A673 (cell line): ENCODE results near the gene DFFB. TPM values are rescaled to one million over a fixed set of nuclear protein-coding genes. Genes with fewer than 3 reads are reported as not detected.
A peak's percentile ranks its signal among the peaks of the same experiment; 100 is the strongest.

ENCODE experiments used
- BruUV-seq: library from RNA; stranded (reverse); fragments of 400-500 nt; replicated peaks from 2 replicates; lab custom pipeline; 2021; lab: Mats Ljungman, UMichigan
- CTCF ChIA-PET: fragments of 300-600 bp; sonication (Branson Sonifier 250); formaldehyde crosslinking; loops from one replicate; lab custom pipeline; 2022; ENCODE audit warnings: antibody characterized with exemption; lab: Charles Lee
- POLR2A ChIA-PET: fragments of 300-600 bp; sonication (Branson Sonifier 250); formaldehyde crosslinking; loops from one replicate; lab custom pipeline; 2022; ENCODE audit warnings: antibody characterized with exemption; ENCODE audit not compliant: low non-redundant PET; lab: Charles Lee
- DNase-seq: peaks from one replicate; pipeline ENCODE4 v3.0.0-alpha.2; 2015; ENCODE audit warnings: low spot score
- H3K27ac ChIP-seq: fragments of 200-600 bp; sonication (generic); 2 replicates; pipeline ENCODE4 v1.5.1; 2016; ENCODE audit warnings: mixed run types, low read depth, mild to moderate bottlenecking, mixed read lengths, antibody characterized with exemption, low read length; ENCODE audit not compliant: poor library complexity, severe bottlenecking
- H3K27me3 ChIP-seq: fragments of 200-600 bp; sonication (generic); replicated peaks from 2 replicates; pipeline ENCODE4 v1.6.1; 2017; ENCODE audit warnings: mixed run types, low read depth, mild to moderate bottlenecking, mixed read lengths, antibody characterized with exemption, low read length; ENCODE audit not compliant: insufficient read depth, poor library complexity
- H3K36me3 ChIP-seq: fragments of 200-600 bp; sonication (generic); 2 replicates; pipeline ENCODE4 v1.6.1; 2016; ENCODE audit warnings: mixed run types, mild to moderate bottlenecking, mixed read lengths, antibody characterized with exemption, low read length; ENCODE audit not compliant: insufficient read depth, poor library complexity, severe bottlenecking
- H3K4me1 ChIP-seq: fragments of 200-600 bp; sonication (generic); 2 replicates; pipeline ENCODE4 v1.6.1; 2017; ENCODE audit warnings: mixed run types, mild to moderate bottlenecking, mixed read lengths, antibody characterized with exemption, low read length; ENCODE audit not compliant: insufficient read depth, poor library complexity, severe bottlenecking
- H3K4me3 ChIP-seq: fragments of 200-600 bp; sonication (generic); 2 replicates; pipeline ENCODE4 v1.5.1; 2016; ENCODE audit warnings: low read depth, mixed run types, mild to moderate bottlenecking, mixed read lengths, low read length; ENCODE audit not compliant: poor library complexity, severe bottlenecking
- H3K9me3 ChIP-seq: fragments of 200-600 bp; sonication (generic); 2 replicates; pipeline ENCODE4 v1.6.1; 2016; ENCODE audit warnings: mixed run types, low read depth, mild to moderate bottlenecking, mixed read lengths, antibody characterized with exemption, low read length; ENCODE audit not compliant: poor library complexity, severe bottlenecking
- EZH2 ChIP-seq: fragments of 200-600 bp; sonication (generic); IDR thresholded peaks from 2 replicates; pipeline ENCODE4 v1.6.1; 2017; ENCODE audit warnings: borderline replicate concordance, low read depth, mild to moderate bottlenecking, mixed read lengths, antibody characterized with exemption, low read length; ENCODE audit not compliant: poor library complexity, severe bottlenecking
- intact Hi-C: fragments of 100-400 bp; cut with micrococcal nuclease; formaldehyde crosslinking; loops from one replicate; pipeline ENCODE4 v1.10.0; 2022; ENCODE audit not compliant: unreplicated experiment
- total RNA-seq: library from RNA; stranded (reverse); gene quantifications from 2 replicates; pipeline ENCODE4 v1.2.3, GENCODE V29; 2021
- TF ChIP-seq, protein P1 (sequence below): fragments of 300-800, 200-600 bp; sonication (generic); conservative IDR thresholded peaks from 2 replicates; pipeline ENCODE4 v1.5.1; 2017; ENCODE audit warnings: low read depth, mild to moderate bottlenecking, antibody characterized with exemption, low read length, moderate library complexity, mixed read lengths

Gene DFFB
- total RNA-seq, 1 experiment from 2014 or later: 8.9 TPM

DNA sequence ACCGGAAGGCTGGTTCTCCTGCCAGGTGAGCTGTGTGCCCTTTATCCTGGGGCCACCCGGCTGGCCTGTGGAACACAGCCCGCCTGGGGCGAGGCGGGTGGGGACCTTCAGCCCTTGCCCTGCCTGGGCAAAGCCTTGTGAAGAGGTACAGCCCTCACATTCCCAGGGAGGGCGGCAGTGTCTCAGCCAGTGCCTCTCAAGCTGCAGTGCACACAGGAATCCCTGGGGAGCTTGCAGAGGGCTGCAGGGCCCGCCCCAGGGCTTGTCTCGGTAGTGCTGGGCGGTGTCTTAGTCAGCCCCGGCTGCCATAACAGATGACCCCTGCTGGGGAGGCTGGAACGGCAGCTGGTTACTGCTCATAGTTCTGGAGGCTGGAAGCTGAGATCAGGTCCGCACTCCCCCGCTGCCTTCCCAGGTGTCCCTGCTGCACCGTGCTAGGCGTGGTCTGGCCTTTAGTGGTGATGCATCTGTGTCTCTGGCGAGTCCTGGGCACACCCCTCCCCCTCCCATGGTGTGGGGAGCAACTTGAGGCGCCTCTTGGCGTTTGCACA is 12.6 kb downstream of the DFFB start:
- no peaks in the 10 kb centered on the region for H3K4me1 ChIP-seq
- H3K9me3 ChIP-seq: no peaks in the 10 kb centered on the region
- no peak overlapping the region for H3K27ac ChIP-seq
- ChIA-PET CTCF (interaction anchor here (0.6 kb wide), 1 partner anchor 11 kb away, joined by 3 read pairs; no protein-coding TSS in a partner anchor), POLR2A (no interaction called here)
- DNase-seq: peak; percentile 73
- H3K27me3 ChIP-seq: no peaks in the 10 kb centered on the region
- H3K36me3 ChIP-seq: no peaks in the 10 kb centered on the region
- intact Hi-C loops: no loop called here
- no TSS peak for BruUV-seq
- H3K4me3 ChIP-seq: no peak overlapping the region
- TF ChIP-seq, protein P1, sequence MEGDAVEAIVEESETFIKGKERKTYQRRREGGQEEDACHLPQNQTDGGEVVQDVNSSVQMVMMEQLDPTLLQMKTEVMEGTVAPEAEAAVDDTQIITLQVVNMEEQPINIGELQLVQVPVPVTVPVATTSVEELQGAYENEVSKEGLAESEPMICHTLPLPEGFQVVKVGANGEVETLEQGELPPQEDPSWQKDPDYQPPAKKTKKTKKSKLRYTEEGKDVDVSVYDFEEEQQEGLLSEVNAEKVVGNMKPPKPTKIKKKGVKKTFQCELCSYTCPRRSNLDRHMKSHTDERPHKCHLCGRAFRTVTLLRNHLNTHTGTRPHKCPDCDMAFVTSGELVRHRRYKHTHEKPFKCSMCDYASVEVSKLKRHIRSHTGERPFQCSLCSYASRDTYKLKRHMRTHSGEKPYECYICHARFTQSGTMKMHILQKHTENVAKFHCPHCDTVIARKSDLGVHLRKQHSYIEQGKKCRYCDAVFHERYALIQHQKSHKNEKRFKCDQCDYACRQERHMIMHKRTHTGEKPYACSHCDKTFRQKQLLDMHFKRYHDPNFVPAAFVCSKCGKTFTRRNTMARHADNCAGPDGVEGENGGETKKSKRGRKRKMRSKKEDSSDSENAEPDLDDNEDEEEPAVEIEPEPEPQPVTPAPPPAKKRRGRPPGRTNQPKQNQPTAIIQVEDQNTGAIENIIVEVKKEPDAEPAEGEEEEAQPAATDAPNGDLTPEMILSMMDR: no peak
- no peak for TF ChIP-seq EZH2

DNA sequence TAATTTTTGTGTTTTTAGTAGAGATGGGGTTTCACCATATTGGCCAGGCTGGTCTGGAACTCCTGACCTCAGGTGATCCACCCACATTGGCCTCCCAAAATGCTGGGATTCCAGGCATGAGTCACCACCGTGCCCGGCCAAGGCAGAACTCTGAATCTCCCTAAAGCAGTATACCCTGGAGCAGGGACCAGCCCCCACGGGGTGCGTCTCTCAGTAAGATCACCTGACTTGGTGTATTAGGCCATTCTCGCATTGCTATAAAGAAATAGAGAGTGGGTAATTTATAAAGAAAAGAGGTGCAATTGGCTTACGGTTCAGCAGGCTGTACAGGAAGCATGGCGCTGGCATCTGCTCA is 14.2 kb downstream of the DFFB start:
- no TSS peak for BruUV-seq
- DNase-seq: no peak
- no peaks in the 10 kb centered on the region for H3K4me1 ChIP-seq
- POLR2A ChIA-PET: no interaction called here
- no peaks in the 10 kb centered on the region for H3K9me3 ChIP-seq
- intact Hi-C loops: no loop called here
- no peak overlapping the region for H3K4me3 ChIP-seq
- TF ChIP-seq, protein P1: no peak
- TF ChIP-seq EZH2: no peak
- H3K27ac ChIP-seq: no peak overlapping the region
- CTCF ChIA-PET: no interaction called here
- H3K36me3 ChIP-seq: no peaks in the 10 kb centered on the region
- no peaks in the 10 kb centered on the region for H3K27me3 ChIP-seq

DNA sequence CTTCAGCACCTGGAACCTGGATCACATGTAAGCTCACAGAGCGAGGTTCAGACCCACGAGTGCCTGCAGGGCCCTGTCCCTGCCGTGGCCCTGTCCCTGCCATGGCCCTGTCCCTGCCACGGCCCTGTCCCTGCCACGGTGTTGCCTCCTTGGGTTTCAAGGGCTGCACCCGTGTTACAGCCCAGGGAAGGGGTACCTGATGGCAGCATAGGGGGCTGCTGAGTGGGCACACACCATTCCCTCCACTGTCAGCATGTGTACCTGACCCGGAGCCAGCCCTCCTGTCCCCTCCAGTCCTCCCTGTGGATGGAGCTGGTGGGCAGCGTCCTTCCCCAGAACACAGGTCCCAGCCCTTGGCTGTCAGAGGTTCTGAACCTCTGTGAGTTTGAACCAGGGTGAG is 15.3 kb downstream of the DFFB start:
- Histone ChIP-seq H3K36me3 (no peaks in the 10 kb centered on the region), H3K27ac (no peak overlapping the region), H3K27me3 (no peaks in the 10 kb centered on the region), H3K9me3 (no peaks in the 10 kb centered on the region), H3K4me1 (no peaks in the 10 kb centered on the region), H3K4me3 (no peak overlapping the region)
- CTCF ChIA-PET: no interaction called here
- intact Hi-C loops: no loop called here
- POLR2A ChIA-PET: no interaction called here
- DNase-seq: no peak
- no peak for TF ChIP-seq EZH2
- TF ChIP-seq, protein P1: no peak
- no TSS peak for BruUV-seq
